Measurements from ENCODE around the gene CMTM6.

GRCh38 chr3:32482693-32483092 is 20.0 kb downstream of the CMTM6 start:
- TF ChIP-seq, protein P1, sequence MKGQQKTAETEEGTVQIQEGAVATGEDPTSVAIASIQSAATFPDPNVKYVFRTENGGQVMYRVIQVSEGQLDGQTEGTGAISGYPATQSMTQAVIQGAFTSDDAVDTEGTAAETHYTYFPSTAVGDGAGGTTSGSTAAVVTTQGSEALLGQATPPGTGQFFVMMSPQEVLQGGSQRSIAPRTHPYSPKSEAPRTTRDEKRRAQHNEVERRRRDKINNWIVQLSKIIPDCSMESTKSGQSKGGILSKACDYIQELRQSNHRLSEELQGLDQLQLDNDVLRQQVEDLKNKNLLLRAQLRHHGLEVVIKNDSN (IDR thresholded peaks at IDR 0.05), result no peak
- TF ChIP-seq TAF1 (IDR thresholded peaks at IDR 0.05; ENCODE audit: low read depth), result no peak
- TF ChIP-seq ZBTB7A (IDR thresholded peaks at IDR 0.05; ENCODE audit: low read depth), result no peak
- no peak for TF ChIP-seq EGR1 (IDR thresholded peaks at IDR 0.05)
- no peak for TF ChIP-seq EP300 (IDR thresholded peaks at IDR 0.05; ENCODE audit: borderline replicate concordance)
